WI38 (cell line): ENCODE results near the gene KIAA1958.

Experiments used
- H3K4me3 ChIP-seq: 2 replicates; pipeline ENCODE4 v1.5.1; 2011; ENCODE audit warnings: low read depth, mild to moderate bottlenecking, control low read depth, low read length
- TF ChIP-seq, protein P1 (sequence below): IDR thresholded peaks from 2 replicates; pipeline ENCODE4 v1.5.1; 2012; ENCODE audit warnings: low read depth, mild to moderate bottlenecking, control low read depth, low read length

KIAA1958 gene

DNA sequence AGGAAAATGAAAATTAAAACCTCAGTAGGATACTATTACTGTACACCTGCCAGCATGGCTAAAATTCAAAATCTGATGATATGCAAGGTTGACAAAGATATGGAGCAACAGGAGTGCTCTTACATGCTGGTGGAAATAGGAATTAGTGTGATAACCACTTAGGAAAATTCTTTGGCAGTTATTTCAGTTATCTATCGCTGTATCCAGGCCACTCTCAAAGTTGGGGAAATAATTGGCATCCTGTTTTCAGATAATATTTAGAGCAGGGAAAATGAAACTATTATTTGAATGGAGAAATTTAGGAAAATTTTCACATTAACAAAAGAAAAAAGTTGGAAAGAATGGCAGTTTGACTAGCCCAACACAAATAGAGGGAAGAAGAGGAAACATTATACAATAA, 50.9 kb downstream of the KIAA1958 start:
- TF ChIP-seq, protein P1, sequence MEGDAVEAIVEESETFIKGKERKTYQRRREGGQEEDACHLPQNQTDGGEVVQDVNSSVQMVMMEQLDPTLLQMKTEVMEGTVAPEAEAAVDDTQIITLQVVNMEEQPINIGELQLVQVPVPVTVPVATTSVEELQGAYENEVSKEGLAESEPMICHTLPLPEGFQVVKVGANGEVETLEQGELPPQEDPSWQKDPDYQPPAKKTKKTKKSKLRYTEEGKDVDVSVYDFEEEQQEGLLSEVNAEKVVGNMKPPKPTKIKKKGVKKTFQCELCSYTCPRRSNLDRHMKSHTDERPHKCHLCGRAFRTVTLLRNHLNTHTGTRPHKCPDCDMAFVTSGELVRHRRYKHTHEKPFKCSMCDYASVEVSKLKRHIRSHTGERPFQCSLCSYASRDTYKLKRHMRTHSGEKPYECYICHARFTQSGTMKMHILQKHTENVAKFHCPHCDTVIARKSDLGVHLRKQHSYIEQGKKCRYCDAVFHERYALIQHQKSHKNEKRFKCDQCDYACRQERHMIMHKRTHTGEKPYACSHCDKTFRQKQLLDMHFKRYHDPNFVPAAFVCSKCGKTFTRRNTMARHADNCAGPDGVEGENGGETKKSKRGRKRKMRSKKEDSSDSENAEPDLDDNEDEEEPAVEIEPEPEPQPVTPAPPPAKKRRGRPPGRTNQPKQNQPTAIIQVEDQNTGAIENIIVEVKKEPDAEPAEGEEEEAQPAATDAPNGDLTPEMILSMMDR = no peak

DNA sequence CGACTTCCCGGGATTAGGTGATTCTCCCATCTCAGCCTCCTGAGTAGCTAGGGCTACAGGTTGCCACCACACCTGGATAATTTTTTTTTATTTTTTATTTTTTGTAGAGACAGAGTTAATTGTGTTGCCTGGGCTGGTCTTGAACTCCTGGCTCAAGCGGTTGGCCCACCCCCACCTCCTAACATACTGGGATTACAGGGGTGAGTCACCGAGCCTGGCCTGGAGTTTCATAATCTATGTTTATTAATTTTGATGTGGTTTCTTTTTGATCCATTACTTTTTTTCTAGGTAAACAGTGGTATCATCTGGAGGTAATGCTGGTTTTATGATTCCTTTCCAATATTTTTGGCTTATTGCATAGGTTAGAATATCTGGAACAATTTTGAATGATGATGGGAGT, 54.2 kb downstream of the KIAA1958 start:
- H3K4me3 ChIP-seq = no peak overlapping the region
- TF ChIP-seq, protein P1 = no peak

More for the DNA sequence above, 50.9 kb downstream of the KIAA1958 start:
- no peak overlapping the region for H3K4me3 ChIP-seq

DNA sequence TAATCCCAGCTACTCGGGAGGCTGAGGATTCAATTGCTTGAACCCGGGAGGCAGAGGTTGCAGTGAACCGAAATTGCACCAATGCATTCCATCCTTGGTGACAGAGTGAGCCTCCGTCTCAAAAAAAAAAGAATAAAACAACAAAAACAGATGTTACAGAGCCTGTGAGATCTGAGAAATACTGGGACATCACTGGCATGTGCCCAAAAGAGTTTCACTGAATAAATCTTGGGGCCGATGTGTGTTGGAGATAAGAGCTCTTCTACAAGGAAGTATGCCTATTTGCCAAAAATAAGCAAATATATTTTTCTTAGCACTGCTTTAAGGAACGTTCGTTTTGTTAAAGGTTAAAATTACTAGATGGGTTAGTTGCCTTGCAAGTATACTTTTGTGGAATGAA, 55.1 kb downstream of the KIAA1958 start:
- TF ChIP-seq, protein P1 = no peak
- H3K4me3 ChIP-seq = no peak overlapping the region

DNA sequence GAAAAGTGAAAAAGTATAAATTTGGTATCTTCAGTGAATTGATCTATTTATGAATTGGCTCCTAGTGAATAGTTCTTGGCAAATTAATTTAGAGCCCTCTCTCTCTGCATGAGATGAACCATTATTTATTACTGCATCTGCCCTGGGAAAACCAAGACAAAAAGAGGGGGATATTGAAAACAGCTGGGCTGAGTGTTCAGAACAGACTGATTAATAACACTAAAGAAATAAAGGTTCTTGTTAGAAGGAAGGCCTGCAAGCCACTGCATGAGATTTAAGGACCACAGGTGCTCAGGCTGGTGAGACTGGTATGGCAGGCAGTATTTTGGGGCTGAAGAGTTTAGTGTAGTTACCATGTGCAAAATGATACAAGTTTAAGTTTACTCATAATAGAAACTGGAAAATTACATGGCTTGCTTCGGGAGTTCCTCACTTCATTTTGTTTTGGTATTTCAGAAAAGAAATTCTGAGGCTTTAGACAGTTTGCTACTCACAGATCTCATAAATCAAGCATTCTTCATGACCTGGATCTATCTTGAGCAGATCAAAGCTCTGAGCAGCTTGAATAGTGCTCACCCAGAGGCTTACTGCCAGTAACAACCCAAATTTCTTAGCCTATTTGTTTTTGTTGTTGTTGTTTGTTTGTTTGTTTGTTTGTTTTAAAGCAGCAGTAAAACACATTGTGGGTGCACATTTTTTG, 56.1 kb downstream of the KIAA1958 start:
- TF ChIP-seq, protein P1 = no peak
- H3K4me3 ChIP-seq = no peak overlapping the region

DNA sequence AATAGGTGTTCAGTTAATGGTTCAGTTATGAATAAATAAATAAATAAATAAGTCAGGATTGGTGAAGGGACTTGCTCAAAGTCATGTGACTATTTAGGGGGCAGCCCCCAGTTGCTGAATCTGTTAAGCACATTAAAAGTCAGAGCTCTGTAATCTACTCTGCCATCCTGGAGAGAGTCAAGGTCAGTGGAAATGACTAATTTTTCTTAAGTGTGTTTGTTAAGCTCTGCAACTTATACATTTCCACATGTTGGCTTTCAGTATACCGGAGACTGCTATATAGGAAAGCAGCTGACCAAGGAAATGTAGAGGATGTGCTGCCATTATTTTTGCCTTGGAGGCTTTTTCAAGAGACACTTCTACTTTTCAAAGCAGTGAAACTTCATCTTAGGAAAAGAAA, 57.9 kb downstream of the KIAA1958 start:
- TF ChIP-seq, protein P1 = no peak
- no peak overlapping the region for H3K4me3 ChIP-seq

DNA sequence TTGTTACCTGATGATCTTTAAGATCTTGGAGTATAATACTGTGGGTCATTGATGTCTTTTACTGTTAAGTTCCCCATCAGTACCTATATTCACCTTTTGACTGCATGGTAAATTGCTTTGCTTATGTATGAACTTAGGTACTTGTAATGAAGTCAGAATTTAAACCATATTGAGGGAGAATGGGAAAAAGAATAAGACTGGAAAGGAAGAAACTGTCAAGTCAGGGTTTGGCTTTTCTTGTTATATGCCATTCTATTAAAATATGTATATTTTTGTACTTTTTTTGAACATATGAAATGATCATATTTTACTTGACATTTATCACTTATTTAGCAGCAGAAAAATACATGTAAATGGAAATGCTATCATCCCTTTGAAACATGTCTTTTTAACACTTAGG, 58.6 kb downstream of the KIAA1958 start:
- TF ChIP-seq, protein P1 = no peak
- H3K4me3 ChIP-seq = no peak overlapping the region

DNA sequence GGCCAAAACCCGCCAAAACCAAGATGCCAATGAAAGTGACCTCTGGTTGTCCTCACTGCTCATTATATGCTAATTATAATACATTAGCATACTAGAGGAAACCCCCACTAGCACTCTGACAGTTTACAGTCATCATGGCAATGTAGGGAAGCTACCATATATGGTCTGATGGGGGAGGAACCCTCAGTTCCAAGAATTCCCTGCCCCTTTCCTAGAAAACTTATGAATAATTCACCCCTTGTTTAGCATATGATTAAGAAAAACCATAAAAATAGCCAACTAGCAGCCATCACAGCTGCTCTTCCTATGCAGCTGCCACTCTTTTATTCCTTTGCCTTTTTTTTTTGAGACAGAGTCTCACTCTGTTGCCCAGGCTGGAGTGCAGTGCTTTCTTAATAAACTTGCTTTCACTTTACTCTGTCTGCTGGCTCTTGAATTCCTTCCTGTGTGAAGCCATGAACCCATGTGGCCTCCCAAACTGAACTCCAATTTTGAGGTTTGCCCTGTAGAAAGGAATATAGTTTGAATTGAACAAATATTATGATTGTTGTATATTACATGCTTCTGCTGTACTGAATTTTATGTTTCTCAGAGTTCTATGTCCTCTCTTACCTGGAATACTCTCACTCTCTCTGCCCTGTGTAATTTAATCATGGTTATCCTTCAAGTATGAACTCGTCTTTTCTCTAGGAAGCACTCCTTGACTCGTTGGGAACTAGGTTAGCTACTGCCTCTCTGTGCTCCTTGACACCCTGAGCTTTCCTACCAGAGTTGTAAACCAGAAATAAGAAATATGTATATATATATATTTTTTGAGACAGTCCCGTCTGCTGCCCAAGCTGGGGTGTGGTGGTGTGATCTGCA, 59.8 kb downstream of the KIAA1958 start:
- TF ChIP-seq, protein P1 = no peak
- H3K4me3 ChIP-seq = no peak overlapping the region
